GM18498 (cell line): ENCODE data around the gene RIPK3.
"Not testable (repeated sequence)": the region's sequence is repeated elsewhere in the genome, so short reads cannot be mapped to it uniquely, and the experiment has no call there.

Experiments
- ATAC-seq: cut with Tn5 transposase; IDR thresholded peaks from one replicate; pipeline ENCODE4 v1.9.1; 2021; ENCODE audit warnings: mild to moderate bottlenecking, moderate library complexity; ENCODE audit not compliant: unreplicated experiment

Gene RIPK3

GRCh38 chr14:24369907-24370687, 30.3 kb upstream of the RIPK3 start:
- ATAC-seq, result no peak

- no peak for ATAC-seq
These were observed 29.7 kb upstream of the RIPK3 start for GRCh38 chr14:24369463-24369862.

- ATAC-seq, result no peak
These were observed 28.9 kb upstream of the RIPK3 start for GRCh38 chr14:24368562-24369252.

GRCh38 chr14:24368212-24368561, 28.4 kb upstream of the RIPK3 start:
- ATAC-seq, result no peak

GRCh38 chr14:24367514-24368211, 27.9 kb upstream of the RIPK3 start, which contains the start of gene NFATC4:
NFATC4 (plus strand) TSS chr14:24368184; CDS start chr14:24368341, 157 bp downstream.
- no peak for ATAC-seq

- ATAC-seq, result peak; percentile 65
These were observed 27.1 kb upstream of the RIPK3 start for GRCh38 chr14:24366721-24367513.

- ATAC-seq, result no peak
These were observed 26.6 kb upstream of the RIPK3 start for GRCh38 chr14:24366413-24366720.

GRCh38 chr14:24365600-24366412, 26.0 kb upstream of the RIPK3 start:
- peak; percentile 66 for ATAC-seq

GRCh38 chr14:24364841-24365240, 25.1 kb upstream of the RIPK3 start:
- ATAC-seq, result no peak

- no peak for ATAC-seq
These were observed 23.6 kb upstream of the RIPK3 start for GRCh38 chr14:24363401-24363800.

GRCh38 chr14:24362241-24362960, 22.6 kb upstream of the RIPK3 start:
- no peak for ATAC-seq

- ATAC-seq, result no peak
These were observed 21.5 kb upstream of the RIPK3 start for GRCh38 chr14:24361326-24361725.

- no peak for ATAC-seq
These were observed 20.5 kb upstream of the RIPK3 start for GRCh38 chr14:24360281-24360680.

GRCh38 chr14:24356208-24356607, 16.4 kb upstream of the RIPK3 start:
- no peak for ATAC-seq

GRCh38 chr14:24355009-24355408, 15.2 kb upstream of the RIPK3 start:
- no peak for ATAC-seq

- not testable (repeated sequence) for ATAC-seq
These were observed 14.7 kb upstream of the RIPK3 start for GRCh38 chr14:24354482-24354825.

- ATAC-seq, result no peak
These were observed 14.0 kb upstream of the RIPK3 start for GRCh38 chr14:24353559-24354481.

GRCh38 chr14:24351517-24351916, 11.7 kb upstream of the RIPK3 start:
- no peak for ATAC-seq

GRCh38 chr14:24349742-24350141, 10.0 kb upstream of the RIPK3 start:
- ATAC-seq, result no peak
